Measurements from ENCODE around the gene B4GALNT1.
"Not testable (repeated sequence)": the region's sequence is repeated elsewhere in the genome, so short reads cannot be mapped to it uniquely, and the experiment has no call there.

The B4GALNT1 gene

GRCh38 chr12:57632958-57633840 is at the start of gene B4GALNT1:
Gene B4GALNT1 (minus strand): TSS chr12:57633201. CDS start chr12:57632132, 1,069 bp downstream.
- DNase-seq (ENCODE audit: low spot score) = peak; percentile 63

- DNase-seq (ENCODE audit: low spot score) = no peak
Measured at GRCh38 chr12:57679697-57680096, 46.7 kb upstream of the B4GALNT1 start.

GRCh38 chr12:57677947-57678346 is 44.9 kb upstream of the B4GALNT1 start:
- DNase-seq (ENCODE audit: low spot score) = not testable (repeated sequence)

GRCh38 chr12:57674691-57675090 is 41.7 kb upstream of the B4GALNT1 start:
- DNase-seq (ENCODE audit: low spot score) = no peak

DNA sequence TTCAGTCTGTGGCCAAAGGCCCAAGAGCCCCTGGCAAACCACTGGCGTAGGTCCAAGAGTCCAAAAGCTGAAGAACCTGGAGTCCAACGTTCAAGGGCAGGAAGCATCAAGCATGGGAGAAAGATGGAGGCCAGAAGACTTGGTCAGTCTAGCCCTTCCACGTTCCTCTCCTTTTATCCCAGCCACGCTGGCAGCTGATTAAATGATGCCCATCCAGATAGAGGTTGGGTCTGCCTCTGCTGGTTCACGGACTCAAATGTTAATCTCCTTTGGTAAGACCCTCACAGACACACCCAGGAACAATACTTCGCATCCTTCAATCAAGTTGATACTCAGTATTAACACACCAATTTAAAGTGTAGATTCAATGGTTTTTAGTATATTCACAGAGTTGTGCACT is 39.8 kb upstream of the B4GALNT1 start:
- DNase-seq (ENCODE audit: low spot score) = no peak

GRCh38 chr12:57671811-57672210 is 38.8 kb upstream of the B4GALNT1 start:
- DNase-seq (ENCODE audit: low spot score) = not testable (repeated sequence)

DNA sequence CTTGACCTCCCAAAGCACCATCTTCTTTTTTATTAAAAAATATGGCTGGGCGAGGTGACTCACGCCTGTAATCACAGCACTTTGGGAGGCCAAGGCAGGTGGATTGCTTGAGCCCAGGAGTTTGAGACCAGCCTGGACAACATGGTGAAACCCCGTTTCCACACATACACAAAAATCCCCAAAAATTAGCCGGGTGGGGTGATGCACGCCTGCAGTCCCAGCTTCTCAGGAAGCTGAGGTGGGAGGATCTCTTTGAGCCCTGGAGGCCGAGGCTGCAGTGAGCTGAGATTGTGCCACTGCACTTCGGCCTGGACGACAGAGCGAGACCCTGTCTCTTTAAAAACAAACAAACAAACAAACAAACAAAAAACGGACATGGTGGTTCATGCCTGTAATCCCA is 36.7 kb upstream of the B4GALNT1 start:
- not testable (repeated sequence) for DNase-seq (ENCODE audit: low spot score)

DNA sequence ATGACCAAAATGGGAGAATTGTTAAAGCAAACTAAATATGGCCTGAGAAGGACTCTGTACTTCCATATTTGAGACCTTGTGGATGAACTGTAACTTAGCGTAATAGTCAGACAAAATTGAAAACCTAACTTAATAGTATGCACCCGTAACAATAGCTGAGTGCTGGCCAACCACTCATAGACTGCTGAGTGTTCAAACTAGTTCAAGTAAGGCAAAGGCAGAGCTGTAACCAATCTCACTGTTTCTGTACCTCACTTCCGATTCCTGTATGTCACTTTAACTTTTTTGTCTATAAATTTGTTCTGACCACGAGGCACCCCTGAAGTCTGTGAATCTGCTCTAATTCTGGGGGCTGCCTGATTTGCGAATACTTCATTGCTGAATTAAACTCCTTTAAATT is 33.9 kb upstream of the B4GALNT1 start:
- no peak for DNase-seq (ENCODE audit: low spot score)

DNA sequence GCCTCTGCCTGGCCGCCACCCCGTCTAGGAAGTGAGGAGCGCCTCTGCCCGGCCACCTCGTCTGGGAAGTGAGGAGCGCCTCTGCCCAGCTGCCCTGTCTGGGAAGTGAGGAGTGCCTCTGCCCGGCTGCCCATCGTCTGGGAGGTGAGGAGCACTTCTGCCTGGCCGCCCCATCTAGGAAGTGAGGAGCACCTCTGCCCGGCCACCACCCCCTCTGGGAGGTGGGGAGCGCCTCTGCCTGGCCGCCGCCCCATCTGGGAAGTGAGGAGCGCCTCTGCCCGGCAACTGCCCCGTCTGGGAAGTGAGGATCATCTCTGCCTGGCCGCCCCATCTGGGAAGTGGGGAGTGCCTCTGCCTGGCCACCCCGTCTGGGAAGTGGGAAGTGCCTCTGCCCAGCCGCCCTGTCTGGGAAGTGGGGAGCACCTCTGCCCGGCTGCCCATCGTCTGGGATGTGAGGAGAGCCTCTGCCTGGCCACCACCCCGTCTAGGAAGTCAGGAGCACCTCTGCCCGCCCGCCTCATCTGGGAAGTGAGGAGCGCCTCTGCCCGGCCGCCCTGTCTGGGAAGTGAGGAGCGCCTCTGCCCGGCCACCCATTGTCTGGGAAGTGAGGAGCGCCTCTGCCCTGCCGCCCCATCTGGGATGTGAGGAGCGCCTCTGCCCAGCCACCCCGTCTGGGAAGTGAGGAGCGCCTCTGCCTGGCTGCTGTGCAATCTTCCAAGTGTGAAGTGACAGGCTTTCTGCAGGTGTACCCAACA is 32.2 kb upstream of the B4GALNT1 start:
- not testable (repeated sequence) for DNase-seq (ENCODE audit: low spot score)

DNA sequence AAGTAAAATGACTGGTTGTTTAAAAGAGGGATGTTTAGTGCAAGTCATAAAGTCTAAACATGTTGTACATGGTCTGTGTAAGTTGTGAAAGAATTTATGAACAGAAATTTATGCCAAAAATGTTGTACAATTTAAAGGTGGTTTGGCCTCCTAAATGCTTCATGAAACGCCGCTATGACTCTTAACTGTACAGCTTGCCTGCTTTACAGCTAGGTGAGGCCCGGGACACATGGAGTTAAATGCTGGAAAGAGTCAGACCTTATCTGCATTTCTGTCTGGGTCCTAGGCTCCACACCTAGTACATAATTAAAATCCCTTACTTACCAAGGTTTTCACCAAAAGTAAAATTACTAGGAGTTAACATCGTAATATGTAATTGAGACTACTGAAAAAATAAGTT is 28.4 kb upstream of the B4GALNT1 start:
- DNase-seq (ENCODE audit: low spot score) = no peak

GRCh38 chr12:57658890-57659289 is 25.9 kb upstream of the B4GALNT1 start:
- DNase-seq (ENCODE audit: low spot score) = no peak

- DNase-seq (ENCODE audit: low spot score) = no peak
Measured at GRCh38 chr12:57657744-57658143, 24.7 kb upstream of the B4GALNT1 start.

GRCh38 chr12:57656408-57656807 is 23.4 kb upstream of the B4GALNT1 start:
- DNase-seq (ENCODE audit: low spot score) = not testable (repeated sequence)

- no peak for DNase-seq (ENCODE audit: low spot score)
Measured at GRCh38 chr12:57655541-57656240, 22.7 kb upstream of the B4GALNT1 start.

GRCh38 chr12:57654042-57654441 is 21.0 kb upstream of the B4GALNT1 start:
- DNase-seq (ENCODE audit: low spot score) = no peak

GRCh38 chr12:57646659-57647049 is 13.7 kb upstream of the B4GALNT1 start:
- DNase-seq (ENCODE audit: low spot score) = not testable (repeated sequence)

- DNase-seq (ENCODE audit: low spot score) = not testable (repeated sequence)
Measured at GRCh38 chr12:57645990-57646658, 13.1 kb upstream of the B4GALNT1 start.

- DNase-seq (ENCODE audit: low spot score) = no peak
Measured at GRCh38 chr12:57641699-57642442, 8.9 kb upstream of the B4GALNT1 start.

DNA sequence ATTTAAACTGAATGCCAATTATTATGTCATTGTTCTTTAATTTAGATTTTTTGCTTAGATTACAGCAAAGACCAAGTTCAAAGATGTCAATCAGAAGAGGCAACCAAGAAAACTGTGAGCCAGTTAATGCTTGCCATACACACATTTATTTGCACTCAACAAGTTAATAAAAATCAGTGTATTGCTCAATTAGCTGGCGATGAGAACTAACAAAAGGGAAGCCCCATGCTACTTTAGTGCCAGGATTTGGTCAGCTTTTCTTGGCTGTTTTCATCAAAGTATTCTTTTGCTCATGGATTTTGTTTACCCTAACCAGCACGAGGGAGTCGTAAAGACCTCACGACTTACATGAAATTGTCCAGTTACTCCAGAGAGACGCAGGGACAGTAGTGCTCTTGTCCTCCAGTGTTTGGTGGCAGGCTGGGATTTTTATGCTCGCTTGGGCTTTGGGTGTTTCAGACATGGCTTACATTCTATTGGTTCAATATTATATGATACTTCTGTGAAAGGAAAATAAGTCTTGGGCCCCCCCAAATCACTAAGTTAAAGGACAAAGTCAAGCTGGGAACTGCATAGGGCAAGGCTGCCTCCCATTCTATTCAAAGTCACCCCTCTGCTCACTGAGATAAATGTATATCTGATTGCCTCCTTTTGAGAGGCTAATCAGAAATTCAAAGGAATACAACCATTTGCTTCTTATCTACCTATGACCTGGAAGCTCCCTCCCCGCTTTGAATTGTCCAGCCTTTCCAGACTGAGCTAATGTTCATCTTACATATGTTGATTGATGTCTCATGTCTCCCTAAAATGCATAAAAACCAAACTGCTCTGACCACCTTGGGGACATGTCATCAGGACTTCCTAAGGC is 7.4 kb upstream of the B4GALNT1 start:
- no peak for DNase-seq (ENCODE audit: low spot score)

DNA sequence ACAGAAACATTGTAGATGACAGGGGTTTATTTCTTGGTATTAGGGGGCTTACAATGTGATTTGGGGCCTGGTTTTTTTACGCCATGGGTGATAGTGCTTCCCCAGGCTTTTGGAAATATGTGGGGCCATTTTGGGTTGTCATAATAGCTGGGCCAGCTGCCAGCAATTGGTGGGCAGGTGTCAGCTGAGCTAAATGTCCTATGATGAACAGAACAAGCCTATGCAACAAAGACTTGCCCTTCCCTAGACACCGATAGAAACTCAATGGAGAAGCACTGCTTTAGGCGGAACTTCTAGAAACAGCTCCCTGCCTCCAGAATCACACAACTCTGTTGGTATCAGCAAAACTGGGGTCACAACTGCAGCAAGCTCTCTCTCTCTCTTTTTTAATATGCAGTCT is 5.1 kb upstream of the B4GALNT1 start:
- no peak for DNase-seq (ENCODE audit: low spot score)
